K562 (cell line): Measurements from ENCODE around the gene CYP11A1. TPM values are rescaled to one million over a fixed set of nuclear protein-coding genes. Genes with fewer than 3 reads are reported as not detected.

ENCODE experiments used
- CREB5 ChIP-seq: fragments of 250-450 bp; sonication (Bioruptor Pico); IDR thresholded peaks from 2 replicates; pipeline ENCODE4 v1.5.0; 2020; ENCODE audit warnings: mild to moderate bottlenecking
- ERF ChIP-seq: fragments of 450-650 bp; formaldehyde crosslinking; IDR thresholded peaks from 2 replicates; pipeline ENCODE4 v1.4.0; 2020; ENCODE audit warnings: mild to moderate bottlenecking, mixed read lengths
- HNRNPL ChIP-seq: fragments of 200-400 bp; formaldehyde crosslinking; IDR thresholded peaks from 2 replicates; pipeline ENCODE4 v1.6.1; 2017; ENCODE audit warnings: low read depth, mild to moderate bottlenecking, low read length
- HSF4 ChIP-seq: fragments of 250-450 bp; sonication (Bioruptor Pico); IDR thresholded peaks from 2 replicates; pipeline ENCODE4 v2.1.2; 2022; ENCODE audit warnings: mild to moderate bottlenecking, moderate library complexity, borderline replicate concordance
- IRF1 ChIP-seq: sonication (generic); formaldehyde crosslinking; IDR thresholded peaks from 2 replicates; pipeline ENCODE4 v1.8.0; 2022; ENCODE audit warnings: missing genetic modification reagents, mild to moderate bottlenecking, borderline replicate concordance
- KDM2B ChIP-seq: fragments of 250-450 bp; sonication (Bioruptor Pico); IDR thresholded peaks from 2 replicates; pipeline ENCODE4 v1.8.0; 2021; ENCODE audit warnings: mild to moderate bottlenecking, moderate library complexity
- MAFK ChIP-seq: IDR thresholded peaks from 2 replicates; pipeline ENCODE4 v1.6.1; 2011; ENCODE audit warnings: low read length, improper control_type of control experiment
- MXI1 ChIP-seq: IDR thresholded peaks from 2 replicates; pipeline ENCODE4 v1.6.1; 2011; ENCODE audit warnings: low read depth, mild to moderate bottlenecking, improper control_type of control experiment, low read length
- NCOR1 ChIP-seq: fragments of 450-650 bp; IDR thresholded peaks from 2 replicates; pipeline ENCODE4 v1.6.1; 2016; ENCODE audit warnings: mild to moderate bottlenecking, moderate library complexity
- NFE2 ChIP-seq: IDR thresholded peaks from 2 replicates; pipeline ENCODE4 v1.6.1; 2014; ENCODE audit warnings: antibody characterized with exemption, low read depth
- PRPF4 ChIP-seq: fragments of 200-400 bp; formaldehyde crosslinking; IDR thresholded peaks from one replicate; pipeline ENCODE4 v1.6.1; 2017; ENCODE audit warnings: low read length, low read depth, mild to moderate bottlenecking; ENCODE audit not compliant: insufficient read depth, poor library complexity, severe bottlenecking
- RNF219 ChIP-seq: fragments of 250-450 bp; sonication (Bioruptor Pico); IDR thresholded peaks from 2 replicates; pipeline ENCODE4 v1.5.0; 2022; ENCODE audit warnings: mild to moderate bottlenecking
- SFPQ ChIP-seq: fragments of 200-400 bp; formaldehyde crosslinking; IDR thresholded peaks from 2 replicates; pipeline ENCODE4 v1.6.1; 2017; ENCODE audit warnings: mild to moderate bottlenecking, low read depth, low read length, moderate library complexity
- ZBTB43 ChIP-seq: sonication (generic); formaldehyde crosslinking; IDR thresholded peaks from 2 replicates; pipeline ENCODE4 v1.8.0; 2023; ENCODE audit warnings: mild to moderate bottlenecking, missing genetic modification reagents
- ZSCAN32 ChIP-seq: fragments of 450-650 bp; formaldehyde crosslinking; IDR thresholded peaks from 2 replicates; pipeline ENCODE4 v1.4.0; 2020; ENCODE audit warnings: mild to moderate bottlenecking, moderate library complexity
- polyA plus RNA-seq, 8 experiments: library from polyadenylated mRNA; depleted of rRNA in 4 of 8; stranded (reverse) in 5 of 8; unstranded in 3 of 8; fragments of >200 nt; fragmentation: Nextera tagmentation in 2 of 8; fragmentation: Illumina TruSeq in 1 of 8; extraction: Ambion mirVana in 2 of 8; extraction: Trizol in 1 of 8; gene quantifications; 2 replicates each; pipeline versions ENCODE4 v1.2.1 to v1.2.3, GENCODE V29; 2011 to 2014; ENCODE audit warnings: inconsistent platforms in 1 of 8, missing spikeins in 1 of 8
- total RNA-seq, 7 experiments: library from RNA; depleted of rRNA in 6 of 7; stranded (reverse); fragments of >200 nt in 6 of 7; fragmentation: Illumina TruSeq in 2 of 7; extraction: Trizol in 2 of 7; gene quantifications; 2 replicates each; pipeline versions ENCODE4 v1.2.1 to v1.2.3, GENCODE V29; 2011 to 2021; ENCODE audit warnings: low replicate concordance in 1 of 7

CYP11A1 gene
- total and polyA plus RNA-seq, 9 of the 15 experiments (the other 6 are each of a cell fraction or from before 2014, with no cell fraction given): 0.06 to 0.24 (median 0.10) TPM; not detected in 4

- TF ChIP-seq SFPQ (no peak), PRPF4 (no peak), HSF4 (CRISPR knock-in tag) (no peak; the same call in 1 of the 2 replicates), HNRNPL (no peak), ZBTB43 (CRISPR knock-in tag) (no peak), MAFK (no peak), IRF1 (no peak), NCOR1 (no peak), CREB5 (CRISPR knock-in tag) (no peak), ERF (CRISPR knock-in tag) (no peak), ZSCAN32 (CRISPR knock-in tag) (no peak), NFE2 (no peak; the same call in 1 of the 2 replicates), RNF219 (CRISPR knock-in tag) (no peak), MXI1 (no peak), KDM2B (CRISPR knock-in tag) (no peak)
Measured at GRCh38 chr15:74390647-74391288, 23.3 kb upstream of the CYP11A1 start (continued).
